SU-DHL-6 (cell line): ENCODE data around the gene RAD51B.

Experiments
- CTCF ChIP-seq: fragments of 200-600 bp; sonication (generic); IDR thresholded peaks from one replicate; pipeline ENCODE4 v1.5.1; 2017; ENCODE audit warnings: antibody characterized with exemption, mild to moderate bottlenecking, low read length, moderate library complexity; ENCODE audit not compliant: insufficient read depth, poor library complexity, severe bottlenecking
- EZH2phosphoT487 ChIP-seq: fragments of 200-600 bp; sonication (generic), shearing (Covaris generic); conservative IDR thresholded peaks from 2 replicates; pipeline ENCODE4 v1.6.1; 2018; ENCODE audit warnings: mild to moderate bottlenecking, antibody characterized with exemption, low read length, moderate library complexity, mixed read lengths

GRCh38 chr14:68447581-68448251 lies 628.1 kb downstream of the RAD51B start:
- TF ChIP-seq CTCF (no peak), EZH2phosphoT487 (no peak)
